NCI-H2107 (cell line): ENCODE results near the gene PGBD2.
"Not testable (repeated sequence)": the region's sequence is repeated elsewhere in the genome, so short reads cannot be mapped to it uniquely, and the experiment has no call there.

ENCODE experiments used
- DNase-seq: peaks from one replicate; lab custom pipeline; 2025; lab: John Stamatoyannopoulos, UW

PGBD2 gene

DNA sequence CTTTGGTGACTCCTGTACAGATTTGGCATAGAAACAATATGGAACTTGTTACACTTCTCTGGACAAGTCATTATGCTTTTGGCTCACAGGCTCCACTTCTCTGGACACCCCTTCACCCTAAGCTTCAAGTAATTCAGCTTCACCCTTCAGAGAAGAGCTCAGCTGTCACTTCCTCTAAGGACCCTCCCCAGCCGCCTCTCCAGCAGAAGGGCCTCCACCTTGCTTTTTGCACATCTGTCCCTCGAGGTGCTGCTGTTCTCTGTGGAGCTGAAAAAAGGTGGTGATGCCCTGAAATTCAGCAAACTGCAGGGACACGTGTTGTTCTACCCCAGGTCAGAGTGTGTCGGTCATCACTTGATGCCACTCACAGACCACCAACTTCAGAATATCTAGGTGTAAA is 19.8 kb downstream of the PGBD2 start:
- not testable (repeated sequence) for DNase-seq

DNA sequence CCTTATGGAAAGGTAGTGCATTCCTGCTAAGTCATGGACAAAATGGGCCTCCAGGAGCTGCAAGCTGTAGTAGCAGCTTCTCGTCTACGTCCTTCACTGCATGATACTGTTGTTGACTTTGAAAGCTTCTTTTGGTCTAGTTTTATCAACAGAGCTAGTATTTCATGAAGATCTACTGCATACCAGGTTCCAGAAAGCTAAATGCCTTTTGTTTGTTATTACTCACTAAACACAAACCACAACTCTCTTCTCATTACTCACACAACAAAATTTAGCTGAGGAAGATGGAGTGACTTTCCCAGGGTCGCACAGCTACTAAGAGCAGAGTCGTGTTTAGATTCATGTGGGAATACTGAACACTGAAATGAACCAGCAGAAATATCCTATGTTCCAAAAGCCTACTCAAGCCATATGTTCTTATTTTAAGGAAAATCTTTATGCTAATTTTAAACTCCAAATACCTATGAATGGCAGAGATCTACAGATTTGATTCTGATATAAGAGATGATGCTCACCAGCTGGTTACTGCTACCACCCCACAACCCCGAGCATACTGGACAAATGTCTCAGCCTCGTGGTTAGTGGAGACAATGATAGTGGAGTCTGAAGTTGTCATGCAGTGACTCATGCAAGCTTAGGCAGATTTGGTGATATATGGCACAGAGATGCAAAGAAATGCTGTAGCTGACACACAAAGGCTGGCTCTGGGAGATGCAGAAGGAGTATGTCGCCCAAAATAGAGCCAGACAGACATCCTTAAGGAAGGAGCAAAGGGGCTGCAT is 20.6 kb downstream of the PGBD2 start:
- DNase-seq: no peak

DNA sequence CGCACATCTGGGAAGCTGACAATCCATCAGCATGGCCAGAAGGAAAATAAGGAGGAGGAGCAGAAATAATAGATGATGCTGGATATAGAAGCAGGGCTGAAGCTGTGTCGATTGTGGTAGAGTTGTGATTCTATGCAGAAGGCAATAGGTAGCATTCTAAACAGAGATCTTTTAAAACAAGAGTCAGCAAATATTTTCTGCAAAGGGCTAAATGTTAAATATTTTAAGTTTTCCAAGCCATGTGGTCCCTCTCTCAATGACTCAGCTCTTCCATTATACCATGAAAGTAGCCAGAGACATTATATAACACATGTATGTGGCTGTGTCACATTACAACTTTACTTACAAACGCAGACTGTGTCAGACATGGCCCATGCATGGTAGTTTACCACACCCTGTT is 21.2 kb downstream of the PGBD2 start:
- DNase-seq: not testable (repeated sequence)

DNA sequence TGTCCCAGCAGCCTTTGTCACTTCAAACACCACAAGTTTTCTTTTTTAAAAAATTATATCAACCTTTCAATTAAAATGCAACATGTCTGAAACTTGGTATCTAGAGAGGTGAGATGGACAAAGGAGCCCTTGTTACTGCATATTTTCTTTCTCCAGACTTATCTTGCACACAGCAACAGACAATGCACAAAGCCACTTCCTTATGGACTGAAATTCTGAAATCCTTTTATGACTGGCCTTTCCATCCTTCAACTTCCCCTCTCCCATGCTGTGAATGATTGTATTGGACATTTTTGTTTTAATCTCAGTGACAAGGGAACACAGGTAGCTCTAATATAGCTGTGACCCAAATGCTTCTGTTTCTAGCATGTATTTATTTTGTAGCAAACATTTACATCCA is 22.1 kb downstream of the PGBD2 start:
- not testable (repeated sequence) for DNase-seq

DNA sequence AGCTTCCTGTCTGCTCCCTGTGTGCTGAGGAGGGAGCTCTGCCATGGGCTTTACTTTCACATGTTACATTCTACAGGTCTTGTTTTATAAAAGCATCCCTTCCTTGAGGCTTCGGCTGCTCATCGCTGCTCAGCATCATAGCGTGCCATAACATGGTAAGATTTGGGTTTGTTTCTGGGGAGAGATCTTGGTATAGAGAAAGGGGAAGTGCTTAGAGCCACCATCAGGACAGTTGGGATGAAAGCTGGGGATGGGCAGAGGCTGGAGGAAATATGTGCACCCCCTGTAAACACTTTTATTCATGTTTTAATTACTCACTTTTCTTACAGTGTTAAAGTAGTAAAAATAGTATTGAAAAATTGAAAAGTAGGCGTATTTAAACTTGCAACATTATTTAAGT is 24.0 kb downstream of the PGBD2 start:
- not testable (repeated sequence) for DNase-seq

DNA sequence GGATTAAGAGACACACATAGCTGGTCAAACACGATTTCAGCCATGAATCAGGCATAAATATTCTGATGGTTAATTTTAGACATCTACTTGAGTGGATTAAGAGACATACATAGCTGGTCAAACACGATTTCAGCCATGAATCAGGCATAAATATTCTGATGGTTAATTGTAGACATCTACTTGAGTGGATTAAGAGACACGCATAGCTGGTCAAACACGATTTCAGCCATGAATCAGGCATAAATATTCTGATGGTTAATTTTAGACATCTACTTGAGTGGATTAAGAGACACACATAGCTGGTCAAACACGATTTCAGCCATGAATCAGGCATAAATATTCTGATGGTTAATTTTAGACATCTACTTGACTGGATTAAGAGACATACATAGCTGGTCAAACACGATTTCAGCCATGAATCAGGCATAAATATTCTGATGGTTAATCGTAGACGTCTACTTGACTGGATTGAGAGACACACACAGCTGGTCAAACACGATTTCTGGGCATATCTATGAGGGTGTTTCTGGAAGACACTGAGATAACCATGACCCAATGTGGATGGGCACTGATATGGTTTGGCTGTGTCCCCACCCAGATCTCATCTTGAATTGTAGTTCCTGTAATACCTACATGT is 32.3 kb downstream of the PGBD2 start:
- not testable (repeated sequence) for DNase-seq

DNA sequence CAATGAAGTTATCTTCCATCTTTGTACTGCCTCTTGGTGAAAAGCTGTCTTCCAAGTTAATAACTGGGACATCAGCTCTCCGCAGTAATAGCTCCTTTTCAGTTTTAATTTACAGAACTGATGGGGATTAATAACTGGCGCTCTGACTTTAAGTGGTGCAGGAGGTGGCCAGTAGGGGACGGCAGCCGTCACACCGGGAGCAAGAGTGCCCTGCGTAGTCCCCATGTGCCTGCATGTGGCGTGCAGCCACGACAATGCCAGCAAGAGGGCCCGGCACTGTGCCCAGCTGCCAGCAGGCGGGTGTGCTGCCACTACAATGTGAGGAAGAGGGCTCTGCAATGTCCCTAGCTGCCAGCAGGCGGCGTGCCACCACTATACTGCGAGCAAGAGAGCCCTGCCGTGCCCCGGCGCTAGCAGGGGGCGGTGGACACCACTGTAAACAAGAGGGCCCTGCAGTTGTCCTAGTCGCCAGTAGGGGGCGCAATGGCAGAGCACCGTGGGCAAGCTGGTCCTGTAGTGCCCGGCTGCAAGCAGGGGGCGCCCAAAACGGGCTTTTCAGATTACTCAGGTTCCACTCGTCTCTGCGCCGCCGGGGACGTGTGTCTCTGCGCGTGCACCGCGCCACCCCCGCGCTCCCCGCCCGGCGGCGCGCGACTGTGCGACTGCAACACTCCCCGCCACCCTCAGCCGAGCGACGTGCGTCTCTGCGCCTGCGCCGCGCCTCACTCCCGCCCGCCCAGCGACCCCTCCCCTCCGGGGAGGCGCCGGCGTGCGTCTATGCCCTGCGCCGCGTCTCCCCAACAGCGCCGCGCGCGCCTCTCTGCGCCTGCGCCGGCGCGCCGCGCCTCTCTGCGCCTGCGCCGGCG is 38.3 kb downstream of the PGBD2 start:
- DNase-seq: not testable (repeated sequence)

DNA sequence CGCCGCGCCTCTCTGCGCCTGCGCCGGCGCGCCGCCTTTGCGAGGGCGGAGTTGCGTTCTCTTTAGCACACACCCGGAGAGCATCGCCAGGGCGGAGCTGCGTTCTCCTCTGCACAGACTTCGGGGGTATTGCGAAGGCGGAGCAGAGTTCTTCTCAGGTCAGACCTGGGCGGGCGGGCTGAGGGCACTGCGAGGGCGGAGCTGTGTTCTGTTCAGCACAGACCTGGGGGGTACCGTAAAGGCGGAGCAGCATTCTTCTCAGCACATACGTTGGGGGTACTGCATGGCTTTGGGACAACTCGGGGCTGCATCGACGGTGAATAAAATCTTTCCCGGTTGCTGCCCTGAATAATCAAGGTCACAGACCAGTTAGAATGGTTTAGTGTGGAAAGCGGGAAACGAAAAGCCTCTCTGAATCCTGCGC is 39.0 kb downstream of the PGBD2 start:
- not testable (repeated sequence) for DNase-seq

DNA sequence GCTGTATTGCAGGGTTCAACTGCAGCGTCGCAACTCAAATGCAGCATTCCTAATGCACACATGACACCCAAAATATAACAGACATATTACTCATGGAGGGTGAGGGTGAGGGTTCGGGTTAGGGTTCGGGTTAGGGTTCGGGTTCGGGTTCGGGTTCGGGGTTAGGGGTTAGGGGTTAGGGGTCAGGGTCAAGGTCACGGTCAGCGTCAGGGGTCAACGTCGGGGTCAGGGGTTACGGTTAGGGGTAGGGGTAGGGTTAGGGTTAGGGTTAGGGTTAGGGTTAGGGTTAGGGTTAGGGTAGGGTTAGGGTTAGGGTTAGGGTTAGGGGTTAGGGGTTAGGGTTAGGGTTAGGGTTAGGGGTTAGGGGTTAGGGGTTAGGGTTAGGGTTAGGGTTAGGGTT is 39.4 kb downstream of the PGBD2 start:
- not testable (repeated sequence) for DNase-seq

DNA sequence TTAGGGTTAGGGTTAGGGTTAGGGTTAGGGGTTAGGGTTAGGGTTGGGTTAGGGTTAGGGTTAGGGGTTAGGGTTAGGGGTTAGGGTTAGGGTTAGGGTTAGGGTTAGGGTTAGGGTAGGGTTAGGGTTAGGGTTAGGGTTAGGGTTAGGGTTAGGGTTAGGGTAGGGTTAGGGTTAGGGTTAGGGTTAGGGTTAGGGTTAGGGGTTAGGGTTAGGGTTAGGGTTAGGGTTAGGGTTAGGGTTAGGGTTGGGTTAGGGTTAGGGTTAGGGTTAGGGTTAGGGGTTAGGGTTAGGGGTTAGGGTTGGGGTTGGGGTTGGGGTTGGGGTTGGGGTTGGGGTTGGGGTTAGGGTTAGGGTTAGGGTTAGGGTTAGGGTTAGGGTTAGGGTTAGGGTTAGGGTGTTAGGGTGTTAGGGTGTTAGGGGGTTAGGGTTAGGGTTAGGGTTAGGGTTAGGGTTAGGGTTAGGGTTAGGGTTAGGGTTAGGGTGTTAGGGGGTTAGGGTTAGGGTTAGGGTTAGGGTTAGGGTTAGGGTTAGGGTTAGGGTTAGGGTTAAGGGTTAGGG is 39.9 kb downstream of the PGBD2 start:
- not testable (repeated sequence) for DNase-seq
